Measurements from ENCODE around the gene SLCO2A1.

The SLCO2A1 gene

DNA sequence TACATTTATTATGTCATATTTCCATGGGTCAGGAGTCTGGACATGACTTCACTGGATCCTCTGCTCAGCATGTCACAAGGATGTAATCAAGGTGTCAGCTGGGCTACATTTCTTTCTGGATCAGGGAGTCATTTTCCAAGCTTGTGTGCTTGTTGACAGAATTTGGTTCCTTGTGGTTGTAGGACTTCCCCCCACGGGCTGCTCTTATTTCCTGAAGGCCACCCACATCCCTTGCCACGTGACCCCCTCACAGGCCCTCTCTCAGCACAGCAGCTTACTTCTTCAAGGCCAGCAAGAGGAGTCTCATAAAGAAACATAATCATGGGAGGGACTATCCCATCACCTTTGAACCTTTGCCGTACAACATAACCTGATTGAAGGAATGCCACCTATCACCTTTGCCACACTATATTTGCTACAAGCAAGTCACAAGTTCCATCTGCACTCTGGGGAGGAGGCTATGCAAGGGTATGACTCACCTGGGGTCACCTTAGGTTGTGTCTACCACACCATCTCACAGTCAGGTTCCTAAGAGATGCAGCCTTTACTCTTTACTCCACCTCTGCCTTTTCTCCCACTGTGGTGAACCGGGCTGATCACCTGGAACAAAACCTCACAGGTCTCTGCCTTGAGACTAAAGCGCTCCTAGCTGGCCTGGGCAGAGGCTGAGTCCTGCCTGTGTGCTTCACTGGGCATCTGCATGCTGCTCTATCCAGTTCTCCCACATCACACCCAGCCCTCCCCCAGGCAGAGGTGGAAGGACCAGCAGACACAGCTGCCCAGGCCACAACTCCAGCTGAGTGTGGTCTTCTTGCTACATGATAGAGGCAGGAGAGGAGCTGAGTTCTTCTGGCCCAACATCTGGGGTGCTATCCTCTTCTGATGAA lies 147.5 kb downstream of the SLCO2A1 start:
- DNase-seq = no peak

DNA sequence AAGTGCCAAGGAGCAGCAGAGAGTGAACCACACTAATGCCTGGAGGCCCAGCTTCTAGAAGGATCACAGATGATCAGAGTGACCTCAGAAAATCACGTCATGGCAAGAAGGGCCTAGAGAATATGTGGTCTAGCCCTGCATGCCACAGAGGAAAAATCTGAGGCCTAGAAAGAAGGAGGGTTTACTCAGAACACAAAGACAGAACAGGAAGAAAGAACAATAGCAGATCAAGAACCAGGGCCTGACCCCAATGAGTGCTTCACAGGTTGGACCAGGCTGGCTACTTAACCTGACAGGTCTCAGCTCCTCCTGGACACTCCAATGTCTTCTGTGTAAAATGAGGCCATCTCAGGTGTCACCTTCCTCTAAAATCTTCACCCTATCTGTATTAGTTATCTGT lies 148.2 kb downstream of the SLCO2A1 start:
- no peak for DNase-seq

DNA sequence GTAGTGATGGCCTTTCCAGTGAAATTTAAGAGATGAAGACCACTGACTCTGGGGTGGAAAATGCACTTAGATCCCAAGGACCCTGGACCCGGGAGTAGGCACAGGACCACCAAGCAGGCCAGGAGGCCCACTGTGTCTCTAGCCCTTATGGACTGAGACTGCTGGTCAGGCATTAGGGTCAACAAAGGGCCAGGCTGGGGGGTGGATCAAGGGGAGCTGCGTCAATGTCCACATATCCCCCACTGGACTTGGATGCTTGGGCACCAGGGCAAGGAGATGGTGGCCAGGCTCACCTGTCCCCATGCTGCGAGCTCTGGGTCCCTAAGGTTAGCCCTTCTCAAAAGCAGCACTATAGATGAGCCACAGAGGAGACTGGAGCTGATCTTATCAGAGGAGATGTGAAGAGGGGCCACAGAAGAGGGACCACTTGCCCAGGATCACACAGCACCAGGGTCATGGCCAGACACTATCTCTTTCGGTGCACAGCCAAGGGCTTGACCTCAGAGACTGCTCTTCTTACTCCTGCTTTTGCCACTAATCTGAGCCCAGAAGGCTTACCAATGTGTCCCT lies 148.8 kb downstream of the SLCO2A1 start:
- no peak for DNase-seq

DNA sequence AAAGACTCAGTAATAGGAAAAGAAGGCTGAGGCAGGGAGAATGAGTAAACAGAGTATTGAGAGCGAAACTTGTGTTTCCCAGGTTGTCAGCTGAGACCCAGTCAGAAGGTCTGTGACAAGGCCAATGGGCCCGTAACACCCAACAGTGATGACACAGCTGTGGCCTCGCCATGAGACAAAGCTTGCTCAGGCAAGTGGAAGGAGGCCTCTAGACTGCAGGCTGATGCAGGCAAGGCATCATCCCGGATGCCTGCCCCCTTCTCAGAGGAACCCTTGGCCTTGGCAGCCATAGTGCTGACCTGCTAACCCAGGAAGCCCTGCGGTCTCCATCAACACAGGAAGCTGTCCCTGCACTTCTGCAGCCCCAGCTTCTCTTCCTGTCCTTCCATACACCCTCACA lies 149.4 kb downstream of the SLCO2A1 start:
- no peak for DNase-seq

DNA sequence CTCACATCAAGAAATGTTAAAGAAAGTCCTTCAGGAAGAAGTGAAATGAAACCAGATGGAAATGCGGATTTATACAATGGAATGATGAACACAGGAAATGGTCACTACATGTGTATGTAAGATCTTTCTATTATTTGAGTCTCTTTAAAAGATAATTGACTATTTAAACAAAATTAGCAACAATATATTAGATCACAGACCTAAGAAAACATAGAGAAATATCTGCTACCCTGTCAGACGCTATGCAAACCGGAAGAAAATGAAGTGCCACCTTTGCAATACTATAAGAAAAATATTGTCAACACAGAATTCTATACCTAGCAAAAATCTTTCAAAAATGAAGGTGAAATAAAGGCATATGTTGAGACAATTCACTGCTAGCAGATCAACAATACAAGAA lies 151.2 kb downstream of the SLCO2A1 start:
- no peak for DNase-seq
